HFF-Myc (cell line): ENCODE measurements around the gene WRAP73.

Experiments used
- DNase-seq: peaks from one replicate; pipeline ENCODE4 v3.0.0-alpha.2; 2011; ENCODE audit warnings: low read depth; ENCODE audit errors: extremely low read depth
- H3K4me3 ChIP-seq: replicated peaks from 2 replicates; pipeline ENCODE4 v1.5.1; 2011; ENCODE audit warnings: low read depth, mild to moderate bottlenecking, control low read depth, low read length
- CTCF ChIP-seq: IDR thresholded peaks from 2 replicates; pipeline ENCODE4 v1.5.1; 2012; ENCODE audit warnings: mild to moderate bottlenecking, low read depth, low read length, control low read depth; ENCODE audit errors: missing control alignments

WRAP73 gene

DNA sequence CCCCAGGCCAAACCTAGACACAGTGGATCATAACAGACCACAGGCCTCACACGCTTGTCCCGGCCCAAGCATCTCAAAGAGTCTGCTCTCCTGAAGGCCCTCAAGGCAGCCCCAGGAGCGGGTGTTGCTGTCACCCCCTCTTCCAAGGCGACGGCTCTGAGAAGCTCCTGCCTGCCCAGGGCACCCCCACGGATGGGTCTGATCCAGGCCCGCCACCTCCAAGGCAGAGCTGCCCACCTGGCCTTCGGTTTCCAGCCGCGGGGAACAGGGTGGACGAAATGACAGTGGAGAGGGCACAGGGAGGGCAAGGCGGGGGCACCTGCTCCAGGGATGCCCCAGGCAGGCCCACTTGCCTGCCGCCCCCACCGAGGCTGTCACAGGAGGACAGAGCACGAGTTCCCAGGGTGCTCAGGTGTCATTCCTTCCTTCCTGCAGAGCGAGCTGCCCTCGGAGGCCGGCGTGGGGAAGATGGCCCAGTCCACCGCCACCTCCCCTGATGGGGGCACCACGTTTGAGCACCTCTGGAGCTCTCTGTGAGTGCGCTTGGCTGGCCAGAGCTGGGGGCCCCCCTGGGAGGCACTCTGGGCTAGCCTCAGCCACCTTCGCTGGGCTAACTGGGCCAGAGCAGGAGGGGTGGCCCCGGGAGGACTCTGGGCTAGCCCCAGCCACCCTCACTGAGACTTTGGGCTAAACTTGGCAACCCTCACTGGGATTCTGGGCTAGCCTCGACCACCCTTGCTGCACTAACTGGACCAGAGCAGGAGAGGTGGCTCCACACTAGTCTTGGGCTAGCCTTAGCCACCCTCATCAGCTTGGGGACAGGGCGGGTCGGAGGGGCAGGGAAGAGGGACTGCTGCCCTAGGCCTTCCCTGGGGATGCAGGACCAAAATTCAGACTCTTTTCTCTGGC is 32.2 kb upstream of the WRAP73 start:
- TF ChIP-seq CTCF: no peak
- DNase-seq: no peak

GRCh38 chr1:3681231-3681897 is 31.5 kb upstream of the WRAP73 start:
- no peak overlapping the region for H3K4me3 ChIP-seq
- no peak for DNase-seq
- no peak for TF ChIP-seq CTCF

More for the DNA sequence above, 32.2 kb upstream of the WRAP73 start:
- H3K4me3 ChIP-seq: no peak overlapping the region

DNA sequence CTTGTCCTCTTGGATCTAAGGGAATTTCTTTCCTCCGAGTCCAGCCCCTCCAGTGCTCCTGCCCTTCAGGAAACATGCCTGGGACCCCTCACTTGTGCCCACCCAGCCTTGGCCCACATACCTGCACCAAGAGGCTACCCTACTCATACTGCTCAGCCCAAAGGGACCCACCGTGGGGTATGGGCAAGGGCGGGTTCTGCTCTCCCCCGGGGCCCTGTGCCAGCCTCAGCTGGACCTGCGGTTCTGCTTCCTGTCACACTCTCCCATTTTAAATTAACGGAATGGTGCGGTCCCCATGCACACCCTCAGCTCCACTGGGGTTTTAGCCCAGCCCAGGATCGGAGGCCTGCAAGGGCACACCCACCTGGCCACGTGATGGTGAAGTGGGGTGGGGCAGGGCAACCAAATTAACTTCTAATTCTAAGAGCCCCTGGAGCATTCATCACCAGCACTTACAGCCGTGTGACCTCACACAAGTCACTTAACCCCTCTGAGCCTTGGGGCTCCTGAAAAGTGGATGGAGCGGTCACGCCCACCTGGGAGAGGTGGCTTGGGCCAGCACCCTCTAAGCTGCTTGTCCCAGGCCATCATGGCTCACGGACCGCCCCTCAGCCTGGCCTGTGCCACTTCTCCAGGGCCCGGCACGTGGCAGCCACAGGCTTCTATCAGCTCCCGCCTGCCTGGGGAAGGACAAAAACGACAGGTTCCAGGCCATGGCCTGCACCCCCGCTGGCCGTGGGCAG is 30.8 kb upstream of the WRAP73 start:
- no peak for DNase-seq
- no peak overlapping the region for H3K4me3 ChIP-seq
- TF ChIP-seq CTCF: no peak

DNA sequence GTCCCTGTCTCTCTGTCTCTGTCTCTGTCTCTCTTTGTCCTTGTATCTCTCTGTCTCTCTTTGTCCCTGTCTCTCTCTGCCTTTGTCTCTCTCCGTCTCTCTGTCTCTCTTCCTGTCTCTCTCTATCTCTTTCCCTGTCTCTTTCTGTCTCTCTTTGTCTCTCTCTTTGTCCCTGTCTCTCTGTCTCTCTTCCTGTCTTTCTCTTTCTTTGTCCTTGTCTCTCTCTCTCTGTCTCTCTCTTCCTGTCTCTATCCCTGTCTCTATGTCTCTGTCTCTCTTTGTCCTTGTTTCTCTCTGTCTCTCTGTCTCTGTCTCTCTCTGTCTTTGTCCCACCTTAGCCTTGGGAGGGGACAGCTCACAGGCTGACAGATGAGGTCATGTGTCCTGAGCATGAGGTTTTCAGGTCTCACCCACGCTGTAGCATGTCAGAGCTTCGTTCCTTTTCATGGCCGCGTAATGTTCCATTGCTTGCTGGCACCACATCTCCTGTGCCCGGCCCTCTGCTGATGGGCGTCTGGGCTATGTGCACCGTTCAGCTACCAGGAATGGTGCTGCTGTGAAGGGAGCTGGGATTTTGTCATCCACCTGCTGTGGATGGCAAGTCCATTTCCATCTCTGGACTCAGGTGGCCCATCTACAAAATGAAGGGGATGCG is 30.0 kb upstream of the WRAP73 start:
- DNase-seq: no peak
- no peak for TF ChIP-seq CTCF
- no peak overlapping the region for H3K4me3 ChIP-seq

DNA sequence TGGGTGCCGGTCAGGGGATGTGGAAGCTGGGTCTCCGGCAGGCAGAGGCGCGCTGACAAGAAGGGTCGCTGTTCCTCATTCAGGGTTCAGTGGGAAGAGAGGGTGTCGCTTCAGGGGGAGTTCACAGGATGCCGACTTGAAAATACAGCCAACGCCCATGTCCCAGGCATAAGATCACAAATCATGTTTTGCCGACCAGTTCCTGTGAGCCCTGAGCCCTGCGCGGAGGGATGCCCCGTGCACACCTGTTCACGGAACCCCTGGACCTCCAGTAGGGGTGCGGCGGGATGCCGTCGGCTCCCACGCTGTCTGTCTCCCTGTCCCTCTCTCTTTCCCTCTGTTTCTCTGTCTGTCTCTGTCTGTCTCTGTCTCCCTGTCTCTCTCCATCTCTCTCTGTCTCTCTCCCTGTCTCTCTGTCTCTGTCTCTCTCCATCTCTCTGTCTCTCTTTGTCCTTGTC is 29.2 kb upstream of the WRAP73 start:
- no peak overlapping the region for H3K4me3 ChIP-seq
- DNase-seq: no peak
- no peak for TF ChIP-seq CTCF
